ENCODE data around the gene SLC66A1.

GRCh38 chr1:19311503-19311930, 609 bp upstream of the SLC66A1 start:
- no peak for TF ChIP-seq POLR2A (IDR thresholded peaks at IDR 0.05; ENCODE audit: low read depth, low read length)
- TF ChIP-seq CTCF (IDR thresholded peaks at IDR 0.05; ENCODE audit: extremely low read depth in 1 of 2, insufficient read depth in 1 of 2, low read depth in 1 of 2, low read length in 2 of 2) = no peak
- no peak for TF ChIP-seq JUN (IDR thresholded peaks at IDR 0.05; ENCODE audit: borderline replicate concordance, insufficient read depth, insufficient read length, low read depth)
- TF ChIP-seq FOS (IDR thresholded peaks at IDR 0.05; ENCODE audit: borderline replicate concordance, insufficient read depth, low read length) = no peak
- TF ChIP-seq EZH2 (IDR thresholded peaks at IDR 0.05; ENCODE audit: borderline replicate concordance, low read depth, low read length, severe bottlenecking) = no peak
- TF ChIP-seq POLR2AphosphoS5 (IDR thresholded peaks at IDR 0.05; ENCODE audit: insufficient read depth, low read depth, low read length) = no peak
- no peak for TF ChIP-seq MYC (IDR thresholded peaks at IDR 0.05; ENCODE audit: low read depth, low read length)
- TF ChIP-seq GATA2 (IDR thresholded peaks at IDR 0.05; ENCODE audit: insufficient read depth, insufficient read length, low read depth, low read length) = no peak
- TF ChIP-seq MAX (IDR thresholded peaks at IDR 0.05; ENCODE audit: insufficient read depth, insufficient read length) = no peak

Data from endothelial cell of umbilical vein (primary cell).